Activated CD8-positive, alpha-beta memory T cell treated with anti-CD3 and anti-CD28 coated beads, Interleukin-2, amount 50 U/mL, for 1 hour (primary cell): ENCODE results near the gene PIK3CD.
A peak's percentile ranks its signal among the peaks of the same experiment; 100 is the strongest.
"Not testable (repeated sequence)": the region's sequence is repeated elsewhere in the genome, so short reads cannot be mapped to it uniquely, and the experiment has no call there.

Experiments
- DNase-seq: peaks from one replicate; pipeline ENCODE4 v3.0.0-alpha.2; 2020; ENCODE audit errors: extremely low read depth

PIK3CD gene

DNA sequence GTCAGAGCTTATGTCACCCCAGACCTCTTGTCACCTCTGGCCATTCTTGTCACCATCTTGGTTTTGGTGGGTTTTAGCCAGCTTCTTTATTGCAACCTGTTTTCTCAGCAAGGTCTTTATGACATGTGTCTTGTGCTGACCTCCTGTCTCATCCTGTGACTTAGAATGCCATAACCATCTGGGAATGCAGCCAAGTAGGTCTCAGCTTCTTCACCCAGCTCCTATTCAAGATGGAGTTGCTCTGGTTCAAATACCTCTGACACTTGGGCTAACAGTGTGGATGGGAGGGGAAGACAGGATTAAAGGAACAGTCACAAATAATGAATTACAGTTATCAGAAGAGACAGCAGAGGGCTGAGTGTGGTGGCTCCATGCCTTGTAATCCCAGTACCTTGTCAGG, 30.5 kb upstream of the PIK3CD start:
- no peak for DNase-seq

- no peak for DNase-seq
Measured at GRCh38 chr1:9624081-9624480, 27.4 kb upstream of the PIK3CD start.

DNA sequence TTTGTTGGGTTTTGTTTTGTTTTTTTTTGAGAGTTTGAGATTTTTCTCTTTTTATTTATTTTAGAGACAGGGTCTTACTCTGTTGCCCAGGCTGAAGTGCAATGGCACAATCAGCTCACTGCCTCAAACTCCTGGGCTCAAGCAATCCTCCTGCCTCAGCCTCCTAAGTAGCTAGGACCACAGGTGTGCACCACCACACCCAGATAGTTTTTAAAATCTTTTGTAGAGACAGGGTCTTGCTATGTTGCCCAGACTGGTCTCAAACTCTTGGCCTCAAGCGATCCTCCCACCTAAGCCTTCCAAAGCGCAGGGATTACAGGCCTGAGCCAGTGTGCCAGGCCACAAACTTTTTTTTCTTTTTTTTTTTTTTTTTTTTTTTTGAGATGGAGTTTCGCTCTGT, 26.5 kb upstream of the PIK3CD start:
- DNase-seq: not testable (repeated sequence)

GRCh38 chr1:9626201-9626608, 25.3 kb upstream of the PIK3CD start:
- no peak for DNase-seq

GRCh38 chr1:9628541-9629444, 22.7 kb upstream of the PIK3CD start:
- DNase-seq: peak; percentile 54

DNA sequence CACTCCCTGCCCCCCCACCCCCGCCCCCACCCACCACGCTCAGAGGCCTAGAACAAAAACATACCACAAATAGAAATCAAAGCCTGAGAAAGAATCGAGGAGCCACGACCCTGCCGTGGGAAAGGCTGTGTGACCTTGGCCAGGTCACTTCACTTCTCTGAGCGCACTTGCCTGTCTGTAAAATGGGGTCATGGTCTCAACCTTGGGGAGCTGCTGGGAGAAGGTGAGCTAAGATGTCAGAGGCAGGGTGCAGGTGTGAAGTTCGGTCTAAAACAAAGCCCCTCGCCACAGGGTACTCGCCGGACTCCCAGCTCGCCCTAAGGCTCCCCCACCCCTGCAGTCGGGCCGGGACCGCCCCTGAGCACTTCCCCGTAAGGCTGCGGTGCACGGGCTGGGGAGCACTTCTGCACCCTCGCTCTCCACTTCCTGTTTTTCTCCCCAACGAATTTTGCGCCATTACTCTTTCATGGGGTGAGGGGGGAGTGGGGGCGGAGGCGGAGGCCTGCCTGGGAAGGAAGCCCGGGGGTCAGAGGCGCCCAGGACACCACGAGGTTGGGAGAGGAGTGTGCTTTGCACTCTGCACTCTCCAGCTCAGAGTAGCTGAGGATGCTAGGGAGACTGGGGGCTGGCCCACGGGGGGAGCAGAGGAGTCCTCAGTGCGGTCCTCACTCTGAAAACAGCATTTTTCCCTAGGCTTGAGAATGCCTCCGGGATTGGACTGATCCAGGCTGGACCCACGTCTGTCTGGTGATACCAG, 21.9 kb upstream of the PIK3CD start:
- DNase-seq: no peak

DNA sequence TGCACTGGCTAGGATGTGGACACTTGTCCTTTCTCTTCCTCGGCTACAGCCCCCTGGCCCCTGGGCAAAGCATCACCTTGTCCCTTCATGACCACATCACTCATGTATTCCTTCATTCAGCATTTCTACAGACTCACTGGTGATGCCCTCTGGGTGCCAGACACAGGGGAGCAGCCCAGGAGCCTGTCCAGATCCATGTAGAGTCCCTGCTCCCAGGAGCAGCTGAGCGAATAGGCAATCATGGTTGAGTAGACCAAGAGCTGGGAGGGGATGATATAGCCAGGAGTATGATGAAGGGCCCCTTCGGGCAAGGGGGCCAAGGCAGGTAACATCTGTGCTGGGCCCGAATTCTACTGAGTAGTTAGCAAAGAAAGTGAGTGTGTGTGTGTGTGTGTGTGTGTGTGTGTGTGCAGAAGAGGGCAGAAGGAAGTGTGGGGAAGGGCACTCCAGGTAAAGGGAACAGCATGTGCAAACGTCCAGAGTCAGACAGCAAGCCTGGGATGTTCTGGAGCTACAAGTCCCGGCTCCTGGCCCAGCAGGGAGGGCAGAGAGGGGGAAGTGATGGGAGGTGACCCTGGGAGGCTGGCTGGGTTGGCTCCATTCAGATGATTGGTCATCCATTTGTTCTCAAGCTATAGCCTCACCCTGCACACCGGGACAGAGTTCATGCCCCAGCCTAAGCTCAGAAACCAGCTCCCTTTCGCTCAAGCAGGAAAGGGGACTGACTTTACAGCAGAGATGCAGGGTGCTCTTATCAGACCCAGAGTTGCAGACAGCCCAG, 21.0 kb upstream of the PIK3CD start:
- no peak for DNase-seq

DNA sequence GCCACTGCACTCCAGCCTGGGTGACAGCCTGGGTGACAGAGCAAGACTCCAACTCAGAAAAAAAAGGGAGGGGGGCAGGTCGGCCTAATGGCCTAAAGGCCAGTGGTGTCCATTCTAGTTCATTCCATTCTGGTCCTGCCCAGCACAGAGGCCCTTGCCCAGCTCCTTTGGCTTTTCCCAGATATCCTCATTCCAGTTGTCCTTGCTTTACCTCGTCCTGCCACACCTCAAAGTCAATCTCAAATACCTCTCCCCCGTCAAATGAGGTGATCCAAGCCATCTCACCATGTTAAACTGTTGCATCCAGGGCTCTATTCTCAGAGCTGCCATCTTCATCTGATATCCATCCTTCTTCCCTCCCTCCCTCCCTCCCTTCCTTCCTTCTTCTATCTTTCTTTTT, 19.9 kb upstream of the PIK3CD start:
- no peak for DNase-seq

- no peak for DNase-seq
Measured at GRCh38 chr1:9633493-9633892, 18.0 kb upstream of the PIK3CD start.

GRCh38 chr1:9634582-9634981, 16.9 kb upstream of the PIK3CD start:
- no peak for DNase-seq

DNA sequence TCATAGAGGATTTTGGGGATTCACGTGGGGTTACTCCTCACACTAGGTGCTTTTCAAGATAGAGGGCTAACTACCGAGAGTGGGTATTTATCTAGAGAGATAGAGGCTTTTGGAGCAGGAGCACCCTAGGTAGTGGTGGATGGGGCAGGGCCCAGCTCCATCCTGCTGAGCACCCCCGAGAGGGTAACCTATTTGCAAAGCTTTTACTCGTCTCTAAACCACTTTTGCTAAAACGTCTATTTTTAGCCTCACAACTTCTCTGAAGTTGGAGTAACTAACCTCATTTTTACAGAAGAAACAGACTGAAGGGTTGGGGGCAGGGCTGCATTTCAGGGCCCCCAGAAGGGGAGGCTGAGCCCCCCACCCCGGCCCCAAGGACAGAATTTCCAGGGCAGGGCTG, 12.3 kb upstream of the PIK3CD start:
- no peak for DNase-seq

DNA sequence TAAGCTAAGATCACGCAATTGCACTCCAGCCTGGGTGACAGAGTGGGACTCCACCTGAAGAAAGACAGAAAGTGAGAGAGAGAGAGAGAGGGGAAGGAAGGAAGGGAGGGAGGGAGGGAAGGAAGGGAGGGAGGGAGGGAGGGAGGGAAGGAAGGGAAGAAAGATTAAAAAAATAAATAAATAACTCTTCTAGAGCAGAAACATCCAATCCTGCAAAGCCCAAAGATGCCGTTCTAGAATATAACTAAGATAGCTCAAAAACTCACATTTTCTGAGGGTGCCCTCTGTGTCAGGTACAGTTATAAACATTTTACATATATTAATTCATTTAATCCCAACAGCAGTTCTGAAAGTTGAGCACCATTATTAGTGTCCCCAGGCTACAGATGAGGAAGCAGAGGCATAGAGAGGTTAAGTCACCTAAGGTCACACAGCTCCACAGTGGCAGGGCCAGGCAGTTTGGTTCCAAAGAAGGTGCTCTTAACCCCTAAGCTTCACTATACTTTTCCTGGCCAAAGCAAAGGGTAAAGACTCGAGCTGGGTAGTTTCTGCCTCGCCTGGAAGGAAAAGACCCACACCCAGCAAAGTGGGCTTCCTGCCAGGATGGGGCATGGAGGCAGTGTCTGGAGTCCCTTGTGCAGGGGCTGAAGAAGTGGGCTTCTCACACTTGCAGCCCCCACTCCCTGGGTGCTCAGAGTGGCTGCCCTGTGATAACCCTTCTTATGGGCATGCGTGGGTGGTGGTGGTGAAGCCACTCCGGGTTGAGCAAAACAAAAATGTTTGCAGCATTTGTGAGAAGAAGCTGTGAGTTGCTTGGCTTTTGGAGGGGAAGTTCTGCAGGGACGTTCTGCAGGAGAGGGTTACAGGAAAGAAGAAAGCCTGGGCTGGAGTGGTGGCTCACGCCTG, 7.9 kb upstream of the PIK3CD start:
- no peak for DNase-seq

DNA sequence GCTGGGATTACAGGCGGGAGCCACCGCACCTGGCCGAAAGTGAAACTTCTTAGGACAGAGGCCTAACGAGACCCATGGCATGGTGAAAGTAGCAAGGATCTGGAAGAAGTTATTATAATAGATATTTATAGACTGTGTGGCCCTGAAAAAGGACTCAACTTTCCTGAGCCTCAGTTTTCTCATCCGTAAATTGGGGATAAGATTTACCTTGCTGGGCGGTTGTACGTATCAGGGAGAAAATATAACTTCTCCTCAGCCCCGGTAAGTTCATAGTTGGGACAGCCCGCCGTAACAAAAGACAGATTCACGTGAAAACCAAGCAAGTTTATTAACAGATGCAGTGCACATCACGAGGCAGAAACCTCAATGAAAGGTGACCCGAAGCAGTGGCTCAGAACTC, 5.5 kb upstream of the PIK3CD start:
- DNase-seq: no peak

GRCh38 chr1:9648171-9648570, 3.4 kb upstream of the PIK3CD start:
- DNase-seq: no peak

- DNase-seq: no peak
Measured at GRCh38 chr1:9649769-9650168, 1.8 kb upstream of the PIK3CD start.

- no peak for DNase-seq
Measured at GRCh38 chr1:9651220-9651564, 339 bp upstream of the PIK3CD start.

DNA sequence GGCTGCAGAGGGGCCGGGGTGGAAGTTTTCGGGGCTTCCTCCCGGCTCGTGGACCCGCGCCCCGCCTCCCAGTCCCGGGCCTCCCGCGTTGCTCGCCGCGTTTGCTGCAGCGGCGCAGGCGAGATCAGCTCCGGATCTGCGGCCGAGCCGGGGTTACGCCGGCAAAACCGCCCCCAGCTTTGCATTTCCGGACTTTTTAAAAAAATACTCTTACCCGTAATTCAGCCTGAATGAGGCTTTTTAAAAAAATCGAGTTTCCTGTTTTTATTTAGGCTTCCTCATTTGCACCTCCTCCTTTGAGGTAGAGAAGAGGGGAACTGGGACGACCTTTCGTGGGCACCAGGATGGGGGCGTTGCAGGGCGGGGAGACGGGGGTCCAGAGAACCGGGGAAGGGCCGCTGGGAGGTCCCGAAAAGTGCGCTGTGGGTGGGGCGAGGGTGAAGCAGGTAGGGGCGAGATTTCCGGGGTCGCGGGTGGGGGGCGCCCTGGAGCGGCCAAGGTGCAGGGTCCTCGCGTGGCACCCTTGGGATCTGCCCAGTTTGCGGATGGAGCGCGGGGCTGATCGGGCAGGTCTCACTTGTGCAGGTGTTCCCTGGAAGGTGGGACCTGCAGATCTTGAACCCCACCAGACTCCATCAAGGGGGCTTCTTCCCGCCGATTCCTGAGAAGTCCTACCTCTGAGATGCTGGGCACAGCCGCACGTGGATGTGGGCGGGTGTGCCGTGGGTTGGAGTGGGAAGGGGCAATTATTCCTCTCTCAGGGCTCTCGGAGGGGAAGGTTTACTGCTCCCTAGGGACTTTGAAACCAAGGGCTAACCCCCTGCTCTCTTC, 1.1 kb downstream of the PIK3CD start:
- DNase-seq: no peak

DNA sequence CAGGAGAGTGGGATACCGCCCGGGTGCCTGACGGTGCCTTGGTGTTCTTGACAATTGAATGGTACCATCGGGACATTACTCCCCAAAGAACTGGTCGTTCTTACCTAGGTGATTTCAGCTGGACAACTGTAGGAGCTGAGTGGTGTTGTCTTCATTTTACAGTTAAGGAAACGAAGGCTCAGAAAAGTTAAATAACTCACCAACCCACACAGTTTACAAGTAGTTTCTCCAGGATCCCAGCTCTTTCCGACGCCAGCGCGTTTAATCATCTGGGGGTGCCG, 1.6 kb downstream of the PIK3CD start:
- DNase-seq: no peak

DNA sequence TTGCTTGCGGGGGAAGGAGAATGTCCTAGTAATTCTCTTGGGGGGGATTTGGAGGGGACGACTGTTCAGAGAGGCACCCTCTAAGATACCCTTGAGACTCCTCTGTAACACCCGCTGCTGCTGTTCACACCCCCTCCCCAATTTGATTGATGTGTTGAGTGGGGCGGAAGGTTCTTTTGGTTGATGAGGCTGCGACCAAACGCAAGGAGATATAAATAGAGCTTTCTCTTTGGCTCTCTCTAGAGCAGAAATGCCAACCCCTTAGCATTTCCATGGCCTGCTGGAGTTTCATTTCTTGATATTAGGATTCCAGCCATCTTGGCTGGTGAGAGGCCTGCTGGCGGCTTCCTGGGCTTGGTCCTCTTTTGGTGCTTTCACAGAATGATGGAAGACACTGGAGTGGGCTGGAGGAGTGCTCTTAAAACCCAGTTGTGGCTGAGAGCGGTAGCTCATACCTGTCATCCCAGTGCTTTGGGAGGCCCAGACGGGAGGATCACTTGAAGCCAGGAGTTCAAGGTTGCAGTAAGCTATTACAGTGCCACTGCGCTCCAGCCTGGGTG, 2.0 kb downstream of the PIK3CD start:
- DNase-seq: no peak

GRCh38 chr1:9654051-9654833, 2.7 kb downstream of the PIK3CD start:
- no peak for DNase-seq
